ENCODE results near the gene JPT1.

JPT1 gene

DNA sequence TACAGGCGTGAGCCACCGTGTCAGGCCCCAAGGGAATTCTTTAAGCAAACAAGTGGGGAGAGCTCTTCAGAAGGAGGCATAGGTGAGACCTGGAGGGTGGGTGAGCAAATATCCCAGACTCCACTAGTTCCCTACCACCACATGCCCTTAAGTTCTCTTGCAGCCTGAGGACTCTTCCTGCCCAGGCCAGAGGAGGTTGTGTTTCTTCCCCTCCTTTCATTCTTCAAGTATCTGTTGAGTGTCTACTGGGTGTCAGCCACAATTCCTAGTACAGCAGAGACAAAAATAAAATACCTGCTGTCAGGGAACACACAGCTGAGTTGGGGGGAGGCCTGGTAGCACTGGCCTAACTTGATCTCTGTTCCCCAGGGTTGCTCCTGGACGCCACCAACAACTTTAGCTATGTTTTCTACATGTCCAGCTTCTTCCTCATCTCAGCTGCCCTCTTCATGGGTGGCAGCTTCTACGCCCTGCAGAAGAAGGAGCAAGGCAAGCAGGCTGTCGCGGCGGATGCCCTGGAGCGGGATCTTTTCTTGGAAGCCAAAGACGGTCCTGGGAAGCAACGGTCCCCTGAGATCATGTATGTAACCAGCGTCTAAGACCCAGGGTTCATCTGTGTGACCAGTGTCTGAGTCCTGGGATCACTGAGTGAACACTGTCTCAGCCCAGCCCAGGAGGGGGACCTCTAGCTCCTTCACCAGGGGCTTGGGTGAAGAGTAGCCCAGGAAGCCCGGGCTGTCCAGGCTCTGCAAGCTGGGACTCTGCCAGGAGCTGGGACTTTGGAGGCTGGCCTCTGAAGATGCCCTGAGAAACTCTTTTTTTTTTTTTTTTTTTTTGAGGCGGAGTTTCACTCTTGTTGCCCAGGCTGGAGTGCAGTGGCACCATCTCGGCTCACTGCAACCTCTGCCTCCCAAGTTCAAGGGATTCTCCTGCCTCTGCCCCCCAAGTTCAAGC, 50.4 kb downstream of the JPT1 start:
- no peak for DNase-seq (ENCODE audit: low spot score)

DNA sequence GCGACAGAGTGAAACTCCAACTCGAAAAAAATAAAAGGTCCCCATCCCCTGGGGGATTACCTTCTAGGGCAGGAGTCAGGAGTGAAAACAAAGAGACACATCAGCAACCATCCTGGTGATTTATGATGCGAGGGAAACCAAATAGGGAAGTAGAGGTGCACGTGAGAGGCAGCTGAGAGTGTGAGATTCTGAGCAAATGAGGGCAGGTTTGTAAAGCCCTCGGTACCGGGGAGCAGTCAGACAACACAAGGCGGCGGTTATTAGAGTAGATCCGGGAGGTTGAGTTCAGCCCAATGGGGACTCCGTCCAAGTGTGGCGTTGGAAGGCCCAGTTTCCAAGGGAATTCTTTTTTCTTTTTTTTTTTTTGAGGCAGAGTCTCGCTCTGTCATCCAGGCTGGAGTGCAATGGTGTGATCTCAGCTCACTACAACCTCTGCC, 51.9 kb downstream of the JPT1 start:
- no peak for DNase-seq (ENCODE audit: low spot score)

DNA sequence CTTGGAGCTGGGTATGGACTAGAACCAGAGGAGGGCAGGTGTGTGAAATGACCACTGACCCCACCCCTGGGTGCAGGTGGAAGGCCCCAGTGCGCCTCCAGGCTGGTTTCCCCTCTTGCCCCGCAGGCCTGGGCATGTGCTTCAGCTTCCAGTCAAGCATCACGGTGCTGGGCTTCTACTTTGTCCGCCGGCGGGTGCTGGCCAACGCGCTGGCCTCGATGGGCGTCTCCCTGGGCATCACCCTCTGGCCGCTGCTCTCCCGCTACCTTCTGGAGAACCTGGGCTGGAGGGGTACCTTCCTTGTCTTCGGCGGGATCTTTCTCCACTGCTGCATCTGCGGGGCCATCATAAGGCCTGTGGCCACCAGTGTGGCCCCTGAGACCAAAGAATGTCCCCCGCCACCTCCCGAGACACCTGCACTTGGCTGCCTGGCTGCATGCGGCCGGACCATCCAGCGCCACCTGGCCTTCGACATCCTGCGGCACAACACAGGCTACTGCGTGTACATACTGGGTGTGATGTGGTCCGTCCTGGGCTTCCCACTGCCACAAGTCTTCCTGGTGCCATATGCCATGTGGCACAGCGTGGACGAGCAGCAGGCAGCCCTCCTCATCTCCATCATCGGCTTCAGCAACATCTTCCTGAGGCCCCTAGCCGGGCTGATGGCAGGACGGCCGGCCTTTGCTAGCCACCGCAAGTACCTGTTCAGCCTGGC, 54.3 kb downstream of the JPT1 start:
- DNase-seq (ENCODE audit: low spot score): no peak

DNA sequence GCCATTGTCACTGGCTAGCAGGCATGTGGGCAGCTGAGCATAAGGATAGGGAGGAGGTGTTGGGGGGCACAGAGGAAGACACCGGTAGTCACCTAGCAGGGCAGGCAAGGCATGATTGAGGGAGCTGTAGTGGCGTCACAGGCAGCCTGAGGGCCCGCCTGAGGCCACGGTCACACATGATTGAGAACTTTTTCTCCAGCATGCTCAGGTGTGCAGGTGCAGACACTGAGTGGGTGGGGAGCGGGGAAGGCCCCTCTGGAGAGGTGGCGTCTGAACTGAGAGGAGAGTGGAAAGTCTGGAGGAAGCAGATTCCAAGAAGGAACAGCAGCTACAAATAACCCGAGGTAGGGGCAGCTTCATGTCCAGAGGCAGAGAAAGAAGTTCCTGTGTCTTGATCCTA, 55.5 kb downstream of the JPT1 start:
- no peak for DNase-seq (ENCODE audit: low spot score)

DNA sequence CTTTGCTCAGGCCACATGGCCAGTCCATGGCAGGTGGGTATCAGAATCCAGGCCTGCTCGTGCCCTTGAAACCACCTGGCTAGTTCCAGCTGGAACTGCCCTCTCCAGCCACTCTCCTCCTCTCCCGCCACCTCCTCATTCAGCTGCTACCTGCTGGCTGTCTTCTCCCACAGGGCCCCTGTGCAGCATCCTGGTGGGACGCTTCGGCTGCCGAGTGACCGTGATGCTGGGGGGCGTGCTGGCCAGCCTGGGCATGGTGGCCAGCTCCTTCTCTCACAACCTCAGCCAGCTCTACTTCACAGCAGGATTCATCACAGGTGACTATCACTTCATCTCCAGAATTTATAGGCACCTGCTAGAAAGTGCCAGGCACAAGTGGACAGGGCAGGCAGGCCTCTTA, 56.4 kb downstream of the JPT1 start:
- DNase-seq (ENCODE audit: low spot score): no peak

DNA sequence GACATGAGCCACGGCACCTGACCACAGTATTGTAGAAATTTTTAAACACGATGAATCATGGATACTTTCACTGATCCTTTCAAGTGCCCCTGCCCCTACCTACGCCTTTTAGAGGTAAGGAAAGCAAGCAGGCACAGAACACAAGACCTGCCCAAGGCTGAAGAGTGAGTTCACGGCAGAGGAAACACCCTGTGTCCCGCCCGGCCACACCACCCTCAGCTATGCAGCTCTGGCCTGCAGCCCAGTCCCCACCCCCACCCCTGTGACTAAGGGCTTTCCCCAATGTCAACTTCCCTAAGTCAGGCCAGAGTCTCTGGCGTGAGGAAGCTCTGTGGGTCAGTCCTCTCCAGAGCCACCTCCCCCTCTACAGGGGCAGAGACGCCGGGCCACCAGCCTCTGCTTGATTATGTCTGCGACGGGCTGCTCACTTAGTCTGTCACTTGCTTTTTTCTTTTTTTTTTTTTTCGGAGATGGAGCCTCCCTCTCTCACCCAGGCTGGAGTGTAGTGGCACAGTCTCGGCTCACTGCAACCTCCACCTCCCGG, 58.2 kb downstream of the JPT1 start:
- DNase-seq (ENCODE audit: low spot score): no peak

DNA sequence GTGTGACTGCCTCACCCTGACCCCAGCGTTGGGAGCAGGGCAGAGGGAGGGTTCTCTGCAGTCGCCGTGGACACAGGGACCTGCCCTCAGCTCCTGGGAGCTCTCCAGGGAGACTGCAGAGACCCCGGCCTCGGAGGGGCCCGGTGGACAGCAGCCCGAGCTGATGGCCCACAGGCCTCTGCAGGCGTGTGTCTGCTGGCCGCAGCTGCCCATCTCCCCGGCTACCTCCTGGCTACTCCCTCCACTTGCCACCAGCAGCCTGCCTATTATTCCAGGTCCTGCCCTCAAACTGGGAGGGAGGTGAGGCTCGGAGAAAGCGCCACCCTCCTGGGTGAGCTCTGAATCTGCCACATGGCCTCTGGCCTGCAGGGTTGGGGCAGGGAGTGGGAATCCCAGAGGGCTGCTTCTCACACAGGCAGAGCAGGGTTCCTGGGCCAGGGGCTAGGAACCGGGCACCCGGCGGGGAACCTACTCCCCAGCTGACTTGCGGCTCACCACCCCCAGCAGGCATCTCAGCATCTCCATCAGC, 59.4 kb downstream of the JPT1 start:
- no peak for DNase-seq (ENCODE audit: low spot score)

DNA sequence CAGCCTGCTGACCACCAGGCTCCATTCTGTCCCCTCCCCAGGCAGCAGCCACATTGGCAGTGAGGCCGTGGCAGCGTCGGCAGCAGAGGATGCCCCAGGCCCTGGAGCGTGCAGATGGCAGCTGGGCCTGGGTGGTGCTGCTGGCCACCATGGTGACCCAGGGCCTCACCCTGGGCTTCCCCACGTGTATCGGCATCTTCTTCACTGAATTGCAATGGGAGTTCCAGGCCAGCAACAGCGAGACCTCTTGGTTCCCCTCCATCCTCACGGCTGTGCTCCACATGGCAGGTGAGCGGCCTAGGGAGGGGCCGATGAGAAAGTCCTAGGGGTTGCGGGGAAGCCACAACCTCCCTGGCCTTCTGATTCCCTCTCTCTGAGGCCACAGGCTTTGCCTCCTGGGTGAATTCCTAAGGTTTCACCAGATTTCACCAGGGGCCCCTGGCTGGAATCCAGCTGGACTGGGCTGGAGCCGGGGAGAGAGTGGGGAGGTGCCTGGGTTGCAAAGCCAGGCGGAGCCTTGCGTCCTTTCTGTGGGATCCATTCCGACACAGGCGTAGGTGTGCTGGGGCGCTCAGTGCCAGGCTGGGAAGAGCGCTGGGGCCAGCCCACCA, 60.7 kb downstream of the JPT1 start:
- no peak for DNase-seq (ENCODE audit: low spot score)

DNA sequence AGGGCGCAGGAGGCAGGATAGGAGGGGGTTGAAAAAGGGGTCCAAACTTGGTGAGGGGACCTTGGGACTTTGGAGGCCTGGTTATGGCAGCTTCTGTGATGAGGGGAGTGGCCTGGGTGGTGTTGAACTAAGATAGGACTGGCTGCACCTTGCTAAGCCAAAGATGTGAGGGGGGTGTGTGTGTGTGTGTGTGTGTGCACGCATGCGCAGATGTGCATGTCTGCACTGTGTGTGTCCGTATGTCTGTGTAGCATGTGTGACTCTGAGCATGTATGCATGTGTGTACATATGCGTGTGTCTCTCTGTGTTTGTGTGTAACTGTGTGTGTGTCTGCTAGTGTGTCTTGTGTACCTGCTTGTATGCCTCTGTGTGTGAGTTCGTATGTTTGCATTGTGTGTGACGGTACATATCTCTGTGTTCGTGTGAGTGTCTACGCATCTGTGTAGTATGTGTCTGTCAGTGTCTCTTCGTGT, 62.4 kb downstream of the JPT1 start:
- DNase-seq (ENCODE audit: low spot score): no peak

DNA sequence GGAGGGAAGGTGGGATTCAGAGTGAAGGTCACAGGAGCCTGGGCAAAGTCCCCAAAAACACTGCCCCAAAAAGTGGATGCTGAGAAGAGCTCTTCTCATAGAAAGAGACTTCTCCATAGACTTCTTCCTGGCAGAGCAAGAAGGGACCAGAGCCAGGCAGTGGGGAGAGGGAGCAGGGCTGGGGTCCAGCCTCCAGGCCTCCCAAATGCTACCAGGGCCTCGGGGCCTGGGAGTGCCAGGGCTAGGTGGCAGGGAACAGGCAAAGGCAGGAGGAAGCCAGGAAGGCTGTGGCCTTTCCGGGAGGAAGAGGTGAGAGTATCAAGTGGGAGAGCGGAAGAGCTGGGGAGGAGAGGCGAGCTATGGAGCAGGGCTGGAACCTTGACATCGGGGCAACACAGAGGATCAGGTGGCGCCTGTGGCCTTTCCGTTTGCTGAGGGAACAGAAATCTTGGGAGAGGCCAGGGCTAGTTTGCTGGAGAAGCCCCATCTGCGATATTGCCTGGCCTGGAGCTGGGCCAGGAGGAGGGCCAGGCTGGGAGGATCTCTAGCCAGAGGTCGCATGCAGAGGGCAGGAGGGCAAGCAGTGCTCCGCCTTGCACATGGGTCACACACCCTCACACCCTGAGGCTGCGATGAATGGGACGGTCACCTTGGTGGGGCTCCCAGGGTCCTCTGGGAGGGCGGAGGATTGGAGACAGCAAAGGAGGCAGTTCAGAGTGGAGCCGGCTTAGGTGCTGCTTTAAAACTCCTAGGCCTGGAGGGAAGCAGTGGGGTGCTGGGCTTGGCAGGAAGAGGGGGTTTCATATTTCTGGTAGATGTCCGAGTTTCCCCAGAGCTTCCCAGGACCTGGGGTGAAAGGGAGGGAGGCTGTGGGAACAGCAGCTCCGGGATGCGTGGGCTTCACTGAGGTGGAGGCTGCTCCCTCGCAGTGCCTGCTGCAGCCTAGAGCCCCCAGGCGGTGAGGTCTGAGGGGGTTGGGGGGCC, 63.1 kb downstream of the JPT1 start:
- no peak for DNase-seq (ENCODE audit: low spot score)

DNA sequence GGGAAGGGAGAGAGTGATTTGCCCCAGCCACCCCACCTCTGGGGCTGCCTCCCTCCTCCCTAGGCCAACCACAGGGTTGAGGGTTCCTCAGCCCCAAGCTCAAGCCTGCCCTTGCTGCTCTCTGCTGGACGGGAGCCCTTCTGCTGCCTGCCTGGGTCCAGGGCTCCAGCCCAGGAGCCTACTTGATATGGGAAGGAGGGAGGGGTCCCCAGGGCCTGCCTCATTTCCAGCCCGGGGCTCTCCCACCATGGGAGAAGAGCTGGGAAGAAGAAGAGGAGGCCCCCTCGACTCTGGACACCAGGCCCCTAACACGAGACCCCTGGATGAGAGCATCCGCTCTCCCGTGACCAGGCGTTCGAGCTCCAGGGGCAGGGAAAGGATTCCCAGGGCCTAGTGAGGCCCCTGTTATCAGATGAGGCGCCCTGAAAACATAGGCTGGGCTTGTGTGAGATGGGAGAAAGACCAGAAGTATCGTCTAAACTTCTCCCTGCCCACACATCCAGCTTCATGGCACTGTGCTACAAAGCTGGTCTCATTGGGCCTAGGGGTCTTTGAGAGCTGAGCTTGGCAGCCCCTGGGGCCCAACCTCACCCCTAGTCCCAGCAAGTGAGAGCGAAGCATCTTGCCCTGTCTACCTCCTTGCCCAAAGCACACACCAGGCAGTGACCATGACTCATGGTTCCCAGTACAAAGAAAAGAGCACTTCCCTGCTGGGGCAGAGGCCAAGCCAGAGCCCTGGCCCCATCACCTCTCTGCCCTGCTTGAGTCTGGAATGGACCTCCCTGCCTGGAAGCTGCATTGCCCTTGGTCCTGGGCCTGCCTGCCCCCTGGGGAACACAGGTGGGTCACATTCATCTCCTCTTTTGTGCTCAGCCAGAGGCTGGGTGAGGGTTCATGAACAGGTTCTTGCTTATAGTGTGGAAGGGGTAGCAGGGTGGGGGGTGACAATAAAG, 65.6 kb downstream of the JPT1 start:
- DNase-seq (ENCODE audit: low spot score): no peak

DNA sequence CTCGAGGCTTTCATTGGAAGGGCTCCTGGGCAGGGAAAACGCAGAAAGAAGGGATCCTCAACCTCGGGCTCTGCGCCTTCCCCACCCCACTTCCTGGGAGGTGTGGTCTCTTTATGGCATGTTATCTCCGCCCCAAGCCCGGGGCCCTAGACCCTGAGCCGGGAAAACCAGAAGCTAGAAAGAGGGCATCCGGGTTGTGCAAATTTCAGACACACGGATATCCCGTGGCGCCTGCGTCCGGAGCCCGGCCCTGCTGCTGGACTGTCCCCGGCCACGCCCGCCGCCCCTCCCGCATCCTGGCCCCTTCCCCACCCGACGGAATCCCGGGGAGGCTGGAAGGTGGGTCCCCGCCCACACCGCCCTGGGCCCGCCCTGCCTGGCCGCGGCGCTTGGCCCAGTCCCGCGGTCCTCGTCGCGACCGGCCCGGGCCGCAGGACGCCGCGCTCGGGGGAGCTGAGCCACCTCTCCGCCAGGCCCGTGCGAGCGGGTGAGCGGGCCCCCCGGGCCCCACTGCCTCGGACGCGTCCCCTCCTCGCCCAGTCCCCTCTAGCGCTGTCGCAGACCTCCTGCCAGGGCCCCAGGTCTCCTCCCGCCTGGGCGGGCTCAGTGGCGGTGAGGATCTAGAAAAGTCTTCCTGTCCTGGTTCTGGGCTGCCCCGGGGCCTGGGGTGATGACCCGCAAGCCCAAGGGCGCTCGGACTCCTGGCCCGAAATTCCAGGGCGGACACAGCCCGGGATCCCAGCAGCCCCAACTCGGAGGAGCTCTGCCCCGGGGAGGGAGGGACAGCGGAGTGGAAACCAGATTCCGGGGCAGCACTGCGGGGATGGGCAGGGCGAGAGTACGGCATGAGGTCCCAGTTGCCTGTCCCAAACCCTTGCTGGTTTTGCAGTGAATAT, 66.5 kb downstream of the JPT1 start, which contains the start of gene SLC16A5:
Gene SLC16A5, plus strand, starts transcription at position 397 of the 896 bp plus-strand sequence. CDS start 5,683 bp downstream, outside the sequence.
- DNase-seq (ENCODE audit: low spot score): peak; percentile 39

DNA sequence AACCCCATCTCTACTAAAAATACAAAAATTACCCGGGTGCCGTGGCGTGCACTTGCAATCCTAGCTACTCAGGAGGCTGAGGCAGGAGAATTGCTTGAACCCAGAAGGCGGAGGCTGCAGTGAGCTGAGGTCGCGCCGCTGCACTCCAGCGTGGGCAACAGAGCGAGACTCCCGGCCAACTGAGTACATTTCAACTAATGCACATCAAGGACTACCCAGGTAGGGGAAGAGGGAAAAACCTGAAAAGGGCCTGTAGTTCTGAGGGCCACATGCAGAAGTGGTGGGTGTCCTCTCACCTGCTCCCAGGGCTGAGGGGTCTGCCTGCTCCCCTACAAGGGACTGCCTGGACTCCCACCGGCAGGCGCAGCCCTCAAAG, 67.1 kb downstream of the JPT1 start:
- no peak for DNase-seq (ENCODE audit: low spot score)

DNA sequence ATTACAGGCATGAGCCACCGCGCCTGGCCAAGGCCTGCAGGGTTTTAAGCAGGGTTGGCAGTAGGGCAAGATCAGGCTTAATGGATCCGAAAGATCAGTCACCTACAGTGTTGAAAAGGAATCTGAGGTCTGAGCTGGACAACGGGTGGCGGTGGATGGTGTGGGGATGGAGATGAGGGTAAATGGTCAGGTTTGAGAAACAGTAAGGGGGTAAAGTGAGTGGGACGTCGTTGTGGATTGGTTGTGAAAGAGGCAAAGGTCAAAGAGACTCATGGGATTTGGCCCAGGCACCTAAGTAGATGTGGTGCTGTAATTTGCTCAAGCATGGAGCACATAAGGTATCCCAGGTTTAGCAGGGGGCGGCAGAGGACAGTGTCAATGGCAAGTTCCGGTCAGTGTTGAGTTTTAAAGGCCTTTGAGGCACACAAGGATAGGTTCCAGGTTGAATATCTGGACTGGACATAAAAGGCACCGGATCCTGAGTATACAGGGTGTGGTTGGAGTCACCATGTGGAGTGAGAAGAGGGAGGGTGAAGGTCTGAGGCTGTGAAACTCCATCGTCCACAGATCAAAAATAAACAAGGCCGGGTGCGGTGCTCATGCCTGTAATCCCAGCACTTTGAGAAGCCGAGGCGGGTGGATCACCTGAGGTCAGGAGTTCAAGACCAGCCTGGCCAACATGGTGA, 67.7 kb downstream of the JPT1 start:
- no peak for DNase-seq (ENCODE audit: low spot score)

Measured in CD4-positive, alpha-beta T cell treated with Interleukin-15 for 4 hours (primary cell).